HepG2 (cell line): ENCODE measurements around the gene FECH. TPM values are rescaled to one million over a fixed set of nuclear protein-coding genes. Genes with fewer than 3 reads are reported as not detected.
A peak's percentile ranks its signal among the peaks of the same experiment; 100 is the strongest.

Experiments used
- ARID5B ChIP-seq: IDR thresholded peaks from 2 replicates; pipeline ENCODE4 v1.4.0; 2020; ENCODE audit warnings: mild to moderate bottlenecking, missing genetic modification reagents
- CTCF ChIP-seq: sonication (generic); formaldehyde crosslinking; IDR thresholded peaks from 2 replicates; pipeline ENCODE4 v1.5.0; 2020; ENCODE audit warnings: mild to moderate bottlenecking, missing genetic modification reagents, moderate library complexity
- DDIT3 ChIP-seq: sonication (generic); formaldehyde crosslinking; IDR thresholded peaks from 2 replicates; pipeline ENCODE4 v1.4.0; 2020; ENCODE audit warnings: mild to moderate bottlenecking, missing genetic modification reagents
- ESRRA ChIP-seq: sonication (generic); formaldehyde crosslinking; IDR thresholded peaks from 2 replicates; pipeline ENCODE4 v1.5.1; 2020; ENCODE audit warnings: mild to moderate bottlenecking, low read depth, missing genetic modification reagents
- FOXO1 ChIP-seq: sonication (generic); formaldehyde crosslinking; IDR thresholded peaks from 2 replicates; pipeline ENCODE4 v1.4.0; 2020; ENCODE audit warnings: missing genetic modification reagents
- GZF1 ChIP-seq: sonication (generic); formaldehyde crosslinking; IDR thresholded peaks from 2 replicates; pipeline ENCODE4 v1.5.1; 2020; ENCODE audit warnings: mild to moderate bottlenecking, missing genetic modification reagents
- HNRNPLL ChIP-seq: fragments of 200-400 bp; formaldehyde crosslinking; IDR thresholded peaks from 2 replicates; pipeline ENCODE4 v1.6.1; 2017; ENCODE audit warnings: mild to moderate bottlenecking, low read depth, low read length; ENCODE audit not compliant: poor library complexity, severe bottlenecking
- MAFF ChIP-seq: IDR thresholded peaks from 2 replicates; pipeline ENCODE4 v1.6.1; 2011; ENCODE audit warnings: low read depth, low read length, improper control_type of control experiment
- MLLT10 ChIP-seq: sonication (generic); formaldehyde crosslinking; IDR thresholded peaks from 2 replicates; pipeline ENCODE4 v1.4.0; 2020; ENCODE audit warnings: missing genetic modification reagents
- POLR2G ChIP-seq: fragments of 200-400 bp; formaldehyde crosslinking; IDR thresholded peaks from 2 replicates; pipeline ENCODE4 v1.6.1; 2018; ENCODE audit warnings: mild to moderate bottlenecking, low read depth, low read length, moderate library complexity
- SRSF9 ChIP-seq: fragments of 200-400 bp; formaldehyde crosslinking; IDR thresholded peaks from 2 replicates; pipeline ENCODE4 v1.6.1; 2018; ENCODE audit warnings: borderline replicate concordance, mild to moderate bottlenecking, low read depth, low read length; ENCODE audit not compliant: insufficient read depth, poor library complexity, severe bottlenecking
- TBX3 ChIP-seq: fragments of 450-650 bp; IDR thresholded peaks from 2 replicates; pipeline ENCODE4 v1.6.1; 2017; ENCODE audit warnings: antibody characterized with exemption, mild to moderate bottlenecking, inconsistent platforms, borderline replicate concordance
- ZBTB49 ChIP-seq: sonication (generic); formaldehyde crosslinking; IDR thresholded peaks from 2 replicates; pipeline ENCODE4 v1.4.0; 2020; ENCODE audit warnings: missing genetic modification reagents, borderline replicate concordance
- ZC3H4 ChIP-seq: sonication (generic); formaldehyde crosslinking; IDR thresholded peaks from 2 replicates; pipeline ENCODE4 v1.4.0; 2020; ENCODE audit warnings: missing genetic modification reagents, borderline replicate concordance
- ZFP36 ChIP-seq: fragments of 150-350 bp; IDR thresholded peaks from 2 replicates; pipeline ENCODE4 v1.6.1; 2018; ENCODE audit warnings: borderline replicate concordance, low read length, low read depth; ENCODE audit not compliant: partially characterized antibody
- ZNF224 ChIP-seq: sonication (generic); formaldehyde crosslinking; IDR thresholded peaks from 2 replicates; pipeline ENCODE4 v1.5.0; 2020; ENCODE audit warnings: mild to moderate bottlenecking, missing genetic modification reagents
- ZNF292 ChIP-seq: sonication (generic); formaldehyde crosslinking; IDR thresholded peaks from 2 replicates; pipeline ENCODE4 v1.8.1; 2022; ENCODE audit warnings: mild to moderate bottlenecking, low read depth, missing genetic modification reagents, borderline replicate concordance
- ZNF589 ChIP-seq: sonication (generic); formaldehyde crosslinking; conservative IDR thresholded peaks from 2 replicates; pipeline ENCODE4 v1.8.0; 2022; ENCODE audit warnings: mild to moderate bottlenecking, moderate library complexity, missing genetic modification reagents
- ZNF660 ChIP-seq: sonication (generic); formaldehyde crosslinking; IDR thresholded peaks from 2 replicates; pipeline ENCODE4 v1.5.1; 2020; ENCODE audit warnings: mild to moderate bottlenecking, low read depth, missing genetic modification reagents, borderline replicate concordance
- ZNF879 ChIP-seq: sonication (generic); formaldehyde crosslinking; IDR thresholded peaks from 2 replicates; pipeline ENCODE4 v1.8.1; 2023; ENCODE audit warnings: missing genetic modification reagents
- polyA plus RNA-seq, 8 experiments: library from polyadenylated mRNA; depleted of rRNA in 3 of 8; stranded (reverse) in 7 of 8; unstranded in 1 of 8; fragments of >200 nt; fragmentation: Illumina TruSeq in 4 of 8; extraction: Trizol in 4 of 8; gene quantifications; 2 replicates each; pipeline versions ENCODE4 v1.2.1 to v1.2.3, GENCODE V29; 2011 to 2016; ENCODE audit warnings: low read depth in 4 of 8, missing spikeins in 1 of 8, mixed read lengths in 1 of 8; ENCODE audit not compliant: insufficient read depth in 1 of 8
- total RNA-seq, 5 experiments: library from RNA; depleted of rRNA; stranded (reverse); fragments of >200 nt; fragmentation: Illumina TruSeq; extraction: Trizol; gene quantifications; 2 replicates each; pipeline ENCODE4 v1.2.3, GENCODE V29; 2016; ENCODE audit warnings: low read depth in 1 of 5

The FECH gene
- total and polyA plus RNA-seq, 2 of the 13 experiments (the other 11 are each of a cell fraction or from before 2014, with no cell fraction given), result 14.7 to 21.9 TPM

GRCh38 chr18:57586251-57587049, at the start of gene FECH (continued):
- TF ChIP-seq FOXO1 (no peak; the same call in 1 of the 2 replicates), ZC3H4 (CRISPR knock-in tag) (no peak), MAFF (peak; percentile 98), TBX3 (no peak), ZNF660 (CRISPR knock-in tag) (no peak), ZFP36 (no peak), ARID5B (peak; percentile 6; the same call in 1 of the 2 replicates), DDIT3 (CRISPR knock-in tag) (no peak), MLLT10 (no peak), ZNF292 (CRISPR knock-in tag) (no peak), SRSF9 (no peak), ZNF879 (CRISPR knock-in tag) (no peak), POLR2G (peak; percentile 66), CTCF (no peak), ESRRA (CRISPR knock-in tag) (no peak), ZNF589 (CRISPR knock-in tag) (0 out of 2 replicates have a peak, but pooled peaks have one; percentile 59), ZNF224 (CRISPR knock-in tag) (no peak), GZF1 (CRISPR knock-in tag) (no peak), ZBTB49 (no peak), HNRNPLL (peak; percentile 99)
